HepG2 (cell line): Measurements from ENCODE around the gene BPHL. TPM values are rescaled to one million over a fixed set of nuclear protein-coding genes. Genes with fewer than 3 reads are reported as not detected.

ENCODE experiments used
- ARNT2 ChIP-seq: sonication (generic); formaldehyde crosslinking; IDR thresholded peaks from 2 replicates; pipeline ENCODE4 v1.8.0; 2022; ENCODE audit warnings: mild to moderate bottlenecking, low read depth, missing genetic modification reagents, moderate library complexity
- ATF1 ChIP-seq: IDR thresholded peaks from 2 replicates; pipeline ENCODE4 v1.6.1; 2016; ENCODE audit warnings: mild to moderate bottlenecking, control low read depth
- ATF7-NPFF ChIP-seq: sonication (generic); formaldehyde crosslinking; IDR thresholded peaks from 2 replicates; pipeline ENCODE4 v1.8.1; 2023; ENCODE audit warnings: mild to moderate bottlenecking, low read depth, missing genetic modification reagents, moderate library complexity
- CEBPG ChIP-seq: IDR thresholded peaks from 2 replicates; pipeline ENCODE4 v1.6.1; 2016
- DNMT1 ChIP-seq: sonication (generic); formaldehyde crosslinking; IDR thresholded peaks from 2 replicates; pipeline ENCODE4 v1.5.1; 2020; ENCODE audit warnings: mild to moderate bottlenecking, missing genetic modification reagents
- FOXC1 ChIP-seq: sonication (generic); formaldehyde crosslinking; IDR thresholded peaks from 2 replicates; pipeline ENCODE4 v1.8.0; 2022; ENCODE audit warnings: mild to moderate bottlenecking, missing genetic modification reagents, borderline replicate concordance
- IKZF1 ChIP-seq: fragments of 450-650 bp; IDR thresholded peaks from 2 replicates; pipeline ENCODE4 v1.7.1; 2016
- ISX ChIP-seq: sonication (generic); formaldehyde crosslinking; conservative IDR thresholded peaks from 2 replicates; pipeline ENCODE4 v1.5.0; 2020; ENCODE audit warnings: missing genetic modification reagents
- KDM3A ChIP-seq: IDR thresholded peaks from 2 replicates; pipeline ENCODE4 v1.6.1; 2018; ENCODE audit warnings: low read depth, missing compliant biosample characterization
- RBFOX2 ChIP-seq: fragments of 200-400 bp; formaldehyde crosslinking; IDR thresholded peaks from 2 replicates; pipeline ENCODE4 v1.6.1; 2017; ENCODE audit warnings: low read depth, mild to moderate bottlenecking, low read length
- SIN3B ChIP-seq: fragments of 150-350 bp; IDR thresholded peaks from 2 replicates; pipeline ENCODE4 v1.6.1; 2014; ENCODE audit warnings: low read length
- SPEN ChIP-seq: sonication (generic); formaldehyde crosslinking; IDR thresholded peaks from 2 replicates; pipeline ENCODE4 v1.5.1; 2020; ENCODE audit warnings: low read depth, mild to moderate bottlenecking, missing genetic modification reagents
- TOE1 ChIP-seq: sonication (generic); formaldehyde crosslinking; IDR thresholded peaks from 2 replicates; pipeline ENCODE4 v1.4.0; 2020; ENCODE audit warnings: mild to moderate bottlenecking, missing genetic modification reagents
- ZBTB20 ChIP-seq: sonication (generic); formaldehyde crosslinking; IDR thresholded peaks from 2 replicates; pipeline ENCODE4 v1.8.1; 2023; ENCODE audit warnings: missing genetic modification reagents, low read depth, mild to moderate bottlenecking, borderline replicate concordance
- ZBTB7A ChIP-seq: sonication (generic); formaldehyde crosslinking; IDR thresholded peaks from 2 replicates; pipeline ENCODE4 v1.8.0; 2022; ENCODE audit warnings: mild to moderate bottlenecking, missing genetic modification reagents
- ZNF180 ChIP-seq: sonication (generic); formaldehyde crosslinking; IDR thresholded peaks from 2 replicates; pipeline ENCODE4 v1.4.0; 2020; ENCODE audit warnings: low read depth, missing genetic modification reagents, borderline replicate concordance
- ZNF547 ChIP-seq: sonication (generic); formaldehyde crosslinking; IDR thresholded peaks from 2 replicates; pipeline ENCODE4 v1.5.1; 2020; ENCODE audit warnings: mild to moderate bottlenecking, missing genetic modification reagents
- ZNF782 ChIP-seq: sonication (generic); formaldehyde crosslinking; IDR thresholded peaks from 2 replicates; pipeline ENCODE4 v1.4.0; 2020; ENCODE audit warnings: missing genetic modification reagents, mild to moderate bottlenecking, borderline replicate concordance
- polyA plus RNA-seq, 8 experiments: library from polyadenylated mRNA; depleted of rRNA in 3 of 8; stranded (reverse) in 7 of 8; unstranded in 1 of 8; fragments of >200 nt; fragmentation: Illumina TruSeq in 4 of 8; extraction: Trizol in 4 of 8; gene quantifications; 2 replicates each; pipeline versions ENCODE4 v1.2.1 to v1.2.3, GENCODE V29; 2011 to 2016; ENCODE audit warnings: low read depth in 4 of 8, missing spikeins in 1 of 8, mixed read lengths in 1 of 8; ENCODE audit not compliant: insufficient read depth in 1 of 8
- total RNA-seq, 5 experiments: library from RNA; depleted of rRNA; stranded (reverse); fragments of >200 nt; fragmentation: Illumina TruSeq; extraction: Trizol; gene quantifications; 2 replicates each; pipeline ENCODE4 v1.2.3, GENCODE V29; 2016; ENCODE audit warnings: low read depth in 1 of 5
- TF ChIP-seq, protein P1 (sequence below): sonication (generic); formaldehyde crosslinking; IDR thresholded peaks from 2 replicates; pipeline ENCODE4 v1.8.1; 2023; ENCODE audit warnings: mild to moderate bottlenecking, moderate library complexity, missing genetic modification reagents
- TF ChIP-seq, protein P2 (sequence below): sonication (generic); formaldehyde crosslinking; IDR thresholded peaks from 2 replicates; pipeline ENCODE4 v1.8.0; 2022; ENCODE audit warnings: mild to moderate bottlenecking, missing genetic modification reagents, borderline replicate concordance
- TF ChIP-seq, protein P3 (sequence below): sonication (generic); formaldehyde crosslinking; IDR thresholded peaks from 2 replicates; pipeline ENCODE4 v1.9.0; 2021; ENCODE audit warnings: missing genetic modification reagents, mild to moderate bottlenecking, borderline replicate concordance
- TF ChIP-seq, protein P4 (sequence below): sonication (generic); formaldehyde crosslinking; IDR thresholded peaks from 2 replicates; pipeline ENCODE4 v1.4.0; 2020; ENCODE audit warnings: mild to moderate bottlenecking, missing genetic modification reagents
- TF ChIP-seq, protein P5 (sequence below): sonication (generic); formaldehyde crosslinking; IDR thresholded peaks from 2 replicates; pipeline ENCODE4 v1.4.0; 2020; ENCODE audit warnings: missing genetic modification reagents

BPHL gene
- total and polyA plus RNA-seq, 2 of the 13 experiments (the other 11 are each of a cell fraction or from before 2014, with no cell fraction given) = 37.8 to 39.5 TPM

DNA sequence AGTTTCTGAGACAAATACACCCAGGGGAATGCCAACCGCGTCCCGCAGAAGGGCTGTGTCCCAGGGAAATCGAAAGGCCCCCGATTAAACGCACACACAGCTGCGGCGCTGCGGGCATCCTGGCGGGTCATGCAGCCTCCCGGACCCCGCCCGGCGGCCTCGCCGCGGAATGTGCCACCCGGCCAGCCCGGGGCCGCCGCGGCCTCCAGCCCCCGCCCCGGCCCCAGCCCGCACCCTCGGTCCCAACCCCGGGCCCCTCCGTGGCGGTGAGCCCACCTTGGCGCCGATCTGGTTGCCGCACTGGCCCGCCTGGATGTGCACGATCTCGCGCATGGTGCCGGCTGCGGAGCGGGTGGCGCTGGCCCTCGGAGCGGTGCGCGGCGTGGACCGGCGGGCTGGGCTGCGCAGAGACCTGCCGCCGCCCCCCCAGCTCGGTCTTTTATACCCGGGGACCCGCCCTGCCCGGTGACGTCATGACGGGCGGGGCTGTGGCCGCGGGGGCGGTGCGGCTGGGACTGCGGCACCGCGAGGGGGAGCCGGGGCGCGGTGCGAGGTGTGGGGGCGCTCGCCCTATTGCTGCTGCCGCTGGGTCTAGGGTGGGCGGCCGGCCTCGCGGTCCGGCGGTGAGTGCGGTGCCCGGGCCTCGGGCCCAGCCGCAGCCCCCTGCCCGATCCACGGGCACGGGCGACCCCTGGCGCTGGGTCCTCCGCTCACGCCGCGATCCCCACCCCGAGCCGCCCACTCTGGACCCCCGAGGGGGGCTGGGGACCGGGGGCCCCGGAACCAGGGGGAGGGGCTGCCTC is 38.8 kb downstream of the BPHL start, which contains the start of gene TUBB2A (continued):
- TF ChIP-seq DNMT1 (CRISPR knock-in tag) = peak; percentile 52; the same call in 1 of the 2 replicates
- TF ChIP-seq, protein P1, sequence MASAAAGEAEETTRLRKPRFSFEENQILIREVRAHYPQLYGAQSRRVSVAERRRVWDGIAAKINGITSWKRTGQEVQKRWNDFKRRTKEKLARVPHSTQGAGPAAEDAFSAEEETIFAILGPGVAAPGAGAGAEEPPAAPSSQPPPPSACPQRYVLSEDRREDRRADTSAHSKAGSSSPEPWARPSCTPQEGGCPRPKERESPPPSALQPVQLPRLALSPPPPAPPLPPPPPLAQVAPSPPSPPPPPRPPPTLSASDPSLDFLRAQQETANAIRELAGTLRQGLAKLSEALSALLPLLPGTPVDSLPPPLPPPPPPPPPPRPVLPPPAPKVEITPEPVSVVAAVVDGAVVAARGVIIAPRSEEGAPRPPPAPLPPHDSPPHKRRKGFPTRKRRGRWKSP (CRISPR knock-in tag) = peak; percentile 75; the same call in 1 of the 2 replicates
- TF ChIP-seq ZNF180 (CRISPR knock-in tag) = no peak
- TF ChIP-seq, protein P2, sequence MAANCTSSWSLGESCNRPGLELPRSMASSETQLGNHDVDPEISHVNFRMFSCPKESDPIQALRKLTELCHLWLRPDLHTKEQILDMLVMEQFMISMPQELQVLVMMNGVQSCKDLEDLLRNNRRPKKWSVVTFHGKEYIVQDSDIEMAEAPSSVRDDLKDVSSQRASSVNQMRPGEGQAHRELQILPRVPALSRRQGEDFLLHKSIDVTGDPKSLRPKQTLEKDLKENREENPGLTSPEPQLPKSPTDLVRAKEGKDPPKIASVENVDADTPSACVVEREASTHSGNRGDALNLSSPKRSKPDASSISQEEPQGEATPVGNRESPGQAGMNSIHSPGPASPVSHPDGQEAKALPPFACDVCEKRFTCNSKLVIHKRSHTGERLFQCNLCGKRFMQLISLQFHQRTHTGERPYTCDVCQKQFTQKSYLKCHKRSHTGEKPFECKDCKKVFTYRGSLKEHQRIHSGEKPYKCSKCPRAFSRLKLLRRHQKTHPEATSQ = no peak
- peak; percentile 95; the same call in 1 of the 2 replicates for TF ChIP-seq FOXC1 (CRISPR knock-in tag)
- peak; percentile 99 for TF ChIP-seq RBFOX2
- TF ChIP-seq ZBTB7A (CRISPR knock-in tag) = peak; percentile 82
- no peak for TF ChIP-seq IKZF1
- TF ChIP-seq SIN3B = no peak
- TF ChIP-seq ARNT2 (CRISPR knock-in tag) = peak; percentile 96
- TF ChIP-seq TOE1 = no peak
- TF ChIP-seq ISX (CRISPR knock-in tag) = 0 out of 2 replicates have a peak, but pooled peaks have one; percentile 87
- no peak for TF ChIP-seq ATF1
- TF ChIP-seq, protein P3, sequence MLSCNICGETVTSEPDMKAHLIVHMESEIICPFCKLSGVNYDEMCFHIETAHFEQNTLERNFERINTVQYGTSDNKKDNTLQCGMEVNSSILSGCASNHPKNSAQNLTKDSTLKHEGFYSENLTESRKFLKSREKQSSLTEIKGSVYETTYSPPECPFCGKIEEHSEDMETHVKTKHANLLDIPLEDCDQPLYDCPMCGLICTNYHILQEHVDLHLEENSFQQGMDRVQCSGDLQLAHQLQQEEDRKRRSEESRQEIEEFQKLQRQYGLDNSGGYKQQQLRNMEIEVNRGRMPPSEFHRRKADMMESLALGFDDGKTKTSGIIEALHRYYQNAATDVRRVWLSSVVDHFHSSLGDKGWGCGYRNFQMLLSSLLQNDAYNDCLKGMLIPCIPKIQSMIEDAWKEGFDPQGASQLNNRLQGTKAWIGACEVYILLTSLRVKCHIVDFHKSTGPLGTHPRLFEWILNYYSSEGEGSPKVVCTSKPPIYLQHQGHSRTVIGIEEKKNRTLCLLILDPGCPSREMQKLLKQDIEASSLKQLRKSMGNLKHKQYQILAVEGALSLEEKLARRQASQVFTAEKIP (CRISPR knock-in tag) = no peak
- TF ChIP-seq, protein P4, sequence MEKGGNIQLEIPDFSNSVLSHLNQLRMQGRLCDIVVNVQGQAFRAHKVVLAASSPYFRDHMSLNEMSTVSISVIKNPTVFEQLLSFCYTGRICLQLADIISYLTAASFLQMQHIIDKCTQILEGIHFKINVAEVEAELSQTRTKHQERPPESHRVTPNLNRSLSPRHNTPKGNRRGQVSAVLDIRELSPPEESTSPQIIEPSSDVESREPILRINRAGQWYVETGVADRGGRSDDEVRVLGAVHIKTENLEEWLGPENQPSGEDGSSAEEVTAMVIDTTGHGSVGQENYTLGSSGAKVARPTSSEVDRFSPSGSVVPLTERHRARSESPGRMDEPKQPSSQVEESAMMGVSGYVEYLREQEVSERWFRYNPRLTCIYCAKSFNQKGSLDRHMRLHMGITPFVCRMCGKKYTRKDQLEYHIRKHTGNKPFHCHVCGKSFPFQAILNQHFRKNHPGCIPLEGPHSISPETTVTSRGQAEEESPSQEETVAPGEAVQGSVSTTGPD = no peak
- peak; percentile 96 for TF ChIP-seq ZNF547 (CRISPR knock-in tag)
- no peak; the same call in 1 of the 2 replicates for TF ChIP-seq KDM3A (CRISPR knock-in tag)
- TF ChIP-seq SPEN = peak; percentile 82
- no peak; the same call in 1 of the 2 replicates for TF ChIP-seq ZNF782 (CRISPR knock-in tag)
- TF ChIP-seq CEBPG (CRISPR knock-in tag) = peak; percentile 31; the same call in 1 of the 2 replicates
- TF ChIP-seq, protein P5, sequence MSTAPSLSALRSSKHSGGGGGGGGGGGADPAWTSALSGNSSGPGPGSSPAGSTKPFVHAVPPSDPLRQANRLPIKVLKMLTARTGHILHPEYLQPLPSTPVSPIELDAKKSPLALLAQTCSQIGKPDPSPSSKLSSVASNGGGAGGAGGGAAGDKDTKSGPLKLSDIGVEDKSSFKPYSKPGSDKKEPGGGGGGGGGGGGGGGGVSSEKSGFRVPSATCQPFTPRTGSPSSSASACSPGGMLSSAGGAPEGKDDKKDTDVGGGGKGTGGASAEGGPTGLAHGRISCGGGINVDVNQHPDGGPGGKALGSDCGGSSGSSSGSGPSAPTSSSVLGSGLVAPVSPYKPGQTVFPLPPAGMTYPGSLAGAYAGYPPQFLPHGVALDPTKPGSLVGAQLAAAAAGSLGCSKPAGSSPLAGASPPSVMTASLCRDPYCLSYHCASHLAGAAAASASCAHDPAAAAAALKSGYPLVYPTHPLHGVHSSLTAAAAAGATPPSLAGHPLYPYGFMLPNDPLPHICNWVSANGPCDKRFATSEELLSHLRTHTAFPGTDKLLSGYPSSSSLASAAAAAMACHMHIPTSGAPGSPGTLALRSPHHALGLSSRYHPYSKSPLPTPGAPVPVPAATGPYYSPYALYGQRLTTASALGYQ = peak; percentile 84; the same call in 1 of the 2 replicates
- TF ChIP-seq ZBTB20 (CRISPR knock-in tag) = no peak
- peak; percentile 98 for TF ChIP-seq ATF7-NPFF (CRISPR knock-in tag)
